GM12878 (cell line): ENCODE results near the gene HIC1. TPM values are rescaled to one million over a fixed set of nuclear protein-coding genes. Genes with fewer than 3 reads are reported as not detected.

Experiments used
- CREB1 ChIP-seq: IDR thresholded peaks from 2 replicates; pipeline ENCODE4 v1.6.1; 2012; ENCODE audit warnings: low read depth, mild to moderate bottlenecking, inconsistent platforms
- FOS ChIP-seq: IDR thresholded peaks from 3 replicates; pipeline ENCODE4 v1.6.1; 2011; ENCODE audit warnings: borderline replicate concordance; ENCODE audit not compliant: insufficient read length; ENCODE audit errors: extremely low read depth
- KLF5 ChIP-seq: fragments of 450-650 bp; IDR thresholded peaks from 2 replicates; pipeline ENCODE4 v1.6.1; 2014; ENCODE audit warnings: mild to moderate bottlenecking; ENCODE audit not compliant: partially characterized antibody
- MTA3 ChIP-seq: IDR thresholded peaks from 2 replicates; pipeline ENCODE4 v1.6.1; 2012; ENCODE audit warnings: low read length, inconsistent platforms, borderline replicate concordance
- MYC ChIP-seq: IDR thresholded peaks from 2 replicates; pipeline ENCODE4 v1.6.1; 2011; ENCODE audit warnings: mild to moderate bottlenecking, low read length, moderate library complexity, inconsistent platforms; ENCODE audit not compliant: insufficient read depth, insufficient replicate concordance, insufficient read length, severe bottlenecking
- NFYA ChIP-seq: IDR thresholded peaks from 2 replicates; pipeline ENCODE4 v1.6.1; 2011; ENCODE audit warnings: low read depth, mild to moderate bottlenecking, low read length, improper control_type of control experiment, borderline replicate concordance
- POLR2A ChIP-seq: IDR thresholded peaks from 2 replicates; pipeline ENCODE4 v1.6.1; 2011; ENCODE audit warnings: low read depth, mild to moderate bottlenecking, low read length
- POLR2AphosphoS2 ChIP-seq: IDR thresholded peaks from 2 replicates; pipeline ENCODE4 v1.6.1; 2011; ENCODE audit warnings: low read depth, mild to moderate bottlenecking, low read length, improper control_type of control experiment, moderate library complexity
- RELA ChIP-seq: fragments of 450-650 bp; IDR thresholded peaks from 2 replicates; pipeline ENCODE4 v1.8.0; 2014; ENCODE audit warnings: borderline replicate concordance; ENCODE audit not compliant: partially characterized antibody
- SMAD1 ChIP-seq: fragments of 450-650 bp; IDR thresholded peaks from 2 replicates; pipeline ENCODE4 v1.6.1; 2018; ENCODE audit warnings: mild to moderate bottlenecking, low read depth; ENCODE audit not compliant: partially characterized antibody
- SP1 ChIP-seq: IDR thresholded peaks from one replicate; pipeline ENCODE4 v1.6.1; 2011; ENCODE audit warnings: low read depth, low read length
- SPI1 ChIP-seq: IDR thresholded peaks from 2 replicates; pipeline ENCODE4 v1.6.1; 2011; ENCODE audit warnings: low read depth, mild to moderate bottlenecking, low read length, moderate library complexity, borderline replicate concordance; ENCODE audit not compliant: insufficient read depth
- TCF12 ChIP-seq: IDR thresholded peaks from 2 replicates; pipeline ENCODE4 v1.6.1; 2011; ENCODE audit warnings: low read depth, mild to moderate bottlenecking, low read length
- WRNIP1 ChIP-seq: IDR thresholded peaks from 2 replicates; pipeline ENCODE4 v1.6.1; 2011; ENCODE audit warnings: low read depth, low read length, improper control_type of control experiment, borderline replicate concordance
- ZBED1 ChIP-seq: IDR thresholded peaks from 2 replicates; pipeline ENCODE4 v1.6.1; 2016; ENCODE audit warnings: borderline replicate concordance
- ZNF217 ChIP-seq: fragments of 450-650 bp; IDR thresholded peaks from 2 replicates; pipeline ENCODE4 v1.6.1; 2017; ENCODE audit warnings: antibody characterized with exemption, mild to moderate bottlenecking
- ZNF24 ChIP-seq: fragments of 450-650 bp; IDR thresholded peaks from 2 replicates; pipeline ENCODE4 v1.6.1; 2017; ENCODE audit warnings: antibody characterized with exemption, mild to moderate bottlenecking
- ZNF622 ChIP-seq: fragments of 450-650 bp; IDR thresholded peaks from 2 replicates; pipeline ENCODE4 v1.6.1; 2017; ENCODE audit warnings: mild to moderate bottlenecking, inconsistent platforms
- polyA plus RNA-seq, 11 experiments: library from polyadenylated mRNA; depleted of rRNA in 4 of 11; unstranded in 6 of 11; stranded (reverse) in 5 of 11; fragments of >200 nt; fragmentation: Nextera tagmentation in 4 of 11; fragmentation: Illumina TruSeq in 1 of 11; extraction: Ambion mirVana in 4 of 11; extraction: Trizol in 1 of 11; gene quantifications; 1 replicate in 1 of 11; 2 replicates in 10 of 11; pipeline versions ENCODE4 v1.2.1 to v1.2.3, GENCODE V29; 2011 to 2016; ENCODE audit warnings: inconsistent platforms in 2 of 11, missing spikeins in 2 of 11, low read depth in 1 of 11
- total RNA-seq, 4 experiments: library from RNA; depleted of rRNA in 3 of 4; stranded (reverse); fragments of >200 nt in 3 of 4; fragmentation: Illumina TruSeq in 1 of 4; extraction: Trizol in 1 of 4; gene quantifications; 2 replicates each; pipeline versions ENCODE4 v1.2.1 to v1.2.3, GENCODE V29; 2013 to 2021
- TF ChIP-seq, protein P1 (sequence below): fragments of 450-650 bp; formaldehyde crosslinking; IDR thresholded peaks from 2 replicates; pipeline ENCODE4 v1.5.0; 2022; ENCODE audit warnings: mild to moderate bottlenecking, missing genetic modification characterization
- TF ChIP-seq, protein P2 (sequence below): fragments of 450-650 bp; IDR thresholded peaks from 2 replicates; pipeline ENCODE4 v1.6.1; 2017; ENCODE audit warnings: mild to moderate bottlenecking
- TF ChIP-seq, protein P3 (sequence below): fragments of 450-650 bp; IDR thresholded peaks from 2 replicates; pipeline ENCODE4 v1.6.1; 2017; ENCODE audit warnings: mild to moderate bottlenecking, moderate library complexity

The HIC1 gene
- total and polyA plus RNA-seq, 10 of the 15 experiments (the other 5 are each of a cell fraction or from before 2014, with no cell fraction given) = 0.11 to 61.1 (median 4.9) TPM

DNA sequence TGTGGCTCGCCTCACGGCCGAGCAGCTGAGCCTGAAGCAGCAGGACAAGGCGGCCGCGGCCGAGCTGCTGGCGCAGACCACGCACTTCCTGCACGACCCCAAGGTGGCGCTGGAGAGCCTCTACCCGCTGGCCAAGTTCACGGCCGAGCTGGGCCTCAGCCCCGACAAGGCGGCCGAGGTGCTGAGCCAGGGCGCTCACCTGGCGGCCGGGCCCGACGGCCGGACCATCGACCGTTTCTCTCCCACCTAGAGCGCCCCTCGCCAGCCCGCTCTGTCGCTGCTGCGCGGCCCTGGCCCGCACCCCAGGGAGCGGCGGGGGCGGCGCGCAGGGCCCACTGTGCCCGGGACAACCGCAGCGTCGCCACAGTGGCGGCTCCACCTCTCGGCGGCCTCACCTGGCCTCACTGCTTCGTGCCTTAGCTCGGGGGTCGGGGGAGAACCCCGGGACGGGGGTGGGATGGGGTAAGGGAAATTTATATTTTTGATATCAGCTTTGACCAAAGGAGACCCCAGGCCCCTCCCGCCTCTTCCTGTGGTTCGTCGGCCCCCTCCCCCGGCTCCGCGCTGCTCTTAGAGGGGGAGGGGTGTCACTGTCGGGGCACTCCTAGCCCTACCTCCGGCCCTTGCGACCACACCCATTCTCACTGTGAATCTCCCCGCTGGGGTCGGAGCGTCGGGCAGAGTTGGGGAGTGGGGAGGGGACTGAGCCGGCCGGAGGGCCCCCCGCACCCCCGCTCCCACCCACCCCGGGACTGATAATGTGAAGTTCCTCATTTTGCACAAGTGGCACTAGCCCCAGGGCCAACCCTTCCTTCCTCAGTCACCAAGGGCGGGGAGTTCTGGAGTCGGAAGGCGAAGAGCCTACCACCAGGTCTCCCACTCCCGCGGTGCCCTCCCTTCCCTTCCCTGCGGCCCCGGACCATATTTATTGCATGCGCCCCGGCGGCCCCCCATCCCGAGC is 4.0 kb downstream of the HIC1 start (continued):
- TF ChIP-seq, protein P1, sequence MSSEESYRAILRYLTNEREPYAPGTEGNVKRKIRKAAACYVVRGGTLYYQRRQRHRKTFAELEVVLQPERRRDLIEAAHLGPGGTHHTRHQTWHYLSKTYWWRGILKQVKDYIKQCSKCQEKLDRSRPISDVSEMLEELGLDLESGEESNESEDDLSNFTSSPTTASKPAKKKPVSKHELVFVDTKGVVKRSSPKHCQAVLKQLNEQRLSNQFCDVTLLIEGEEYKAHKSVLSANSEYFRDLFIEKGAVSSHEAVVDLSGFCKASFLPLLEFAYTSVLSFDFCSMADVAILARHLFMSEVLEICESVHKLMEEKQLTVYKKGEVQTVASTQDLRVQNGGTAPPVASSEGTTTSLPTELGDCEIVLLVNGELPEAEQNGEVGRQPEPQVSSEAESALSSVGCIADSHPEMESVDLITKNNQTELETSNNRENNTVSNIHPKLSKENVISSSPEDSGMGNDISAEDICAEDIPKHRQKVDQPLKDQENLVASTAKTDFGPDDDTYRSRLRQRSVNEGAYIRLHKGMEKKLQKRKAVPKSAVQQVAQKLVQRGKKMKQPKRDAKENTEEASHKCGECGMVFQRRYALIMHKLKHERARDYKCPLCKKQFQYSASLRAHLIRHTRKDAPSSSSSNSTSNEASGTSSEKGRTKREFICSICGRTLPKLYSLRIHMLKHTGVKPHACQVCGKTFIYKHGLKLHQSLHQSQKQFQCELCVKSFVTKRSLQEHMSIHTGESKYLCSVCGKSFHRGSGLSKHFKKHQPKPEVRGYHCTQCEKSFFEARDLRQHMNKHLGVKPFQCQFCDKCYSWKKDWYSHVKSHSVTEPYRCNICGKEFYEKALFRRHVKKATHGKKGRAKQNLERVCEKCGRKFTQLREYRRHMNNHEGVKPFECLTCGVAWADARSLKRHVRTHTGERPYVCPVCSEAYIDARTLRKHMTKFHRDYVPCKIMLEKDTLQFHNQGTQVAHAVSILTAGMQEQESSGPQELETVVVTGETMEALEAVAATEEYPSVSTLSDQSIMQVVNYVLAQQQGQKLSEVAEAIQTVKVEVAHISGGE (CRISPR knock-in tag) = no peak
- TF ChIP-seq NFYA = no peak
- TF ChIP-seq, protein P2, sequence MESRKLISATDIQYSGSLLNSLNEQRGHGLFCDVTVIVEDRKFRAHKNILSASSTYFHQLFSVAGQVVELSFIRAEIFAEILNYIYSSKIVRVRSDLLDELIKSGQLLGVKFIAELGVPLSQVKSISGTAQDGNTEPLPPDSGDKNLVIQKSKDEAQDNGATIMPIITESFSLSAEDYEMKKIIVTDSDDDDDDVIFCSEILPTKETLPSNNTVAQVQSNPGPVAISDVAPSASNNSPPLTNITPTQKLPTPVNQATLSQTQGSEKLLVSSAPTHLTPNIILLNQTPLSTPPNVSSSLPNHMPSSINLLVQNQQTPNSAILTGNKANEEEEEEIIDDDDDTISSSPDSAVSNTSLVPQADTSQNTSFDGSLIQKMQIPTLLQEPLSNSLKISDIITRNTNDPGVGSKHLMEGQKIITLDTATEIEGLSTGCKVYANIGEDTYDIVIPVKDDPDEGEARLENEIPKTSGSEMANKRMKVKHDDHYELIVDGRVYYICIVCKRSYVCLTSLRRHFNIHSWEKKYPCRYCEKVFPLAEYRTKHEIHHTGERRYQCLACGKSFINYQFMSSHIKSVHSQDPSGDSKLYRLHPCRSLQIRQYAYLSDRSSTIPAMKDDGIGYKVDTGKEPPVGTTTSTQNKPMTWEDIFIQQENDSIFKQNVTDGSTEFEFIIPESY = no peak
- no peak for TF ChIP-seq MYC
- no peak for TF ChIP-seq ZNF217
- TF ChIP-seq, protein P3, sequence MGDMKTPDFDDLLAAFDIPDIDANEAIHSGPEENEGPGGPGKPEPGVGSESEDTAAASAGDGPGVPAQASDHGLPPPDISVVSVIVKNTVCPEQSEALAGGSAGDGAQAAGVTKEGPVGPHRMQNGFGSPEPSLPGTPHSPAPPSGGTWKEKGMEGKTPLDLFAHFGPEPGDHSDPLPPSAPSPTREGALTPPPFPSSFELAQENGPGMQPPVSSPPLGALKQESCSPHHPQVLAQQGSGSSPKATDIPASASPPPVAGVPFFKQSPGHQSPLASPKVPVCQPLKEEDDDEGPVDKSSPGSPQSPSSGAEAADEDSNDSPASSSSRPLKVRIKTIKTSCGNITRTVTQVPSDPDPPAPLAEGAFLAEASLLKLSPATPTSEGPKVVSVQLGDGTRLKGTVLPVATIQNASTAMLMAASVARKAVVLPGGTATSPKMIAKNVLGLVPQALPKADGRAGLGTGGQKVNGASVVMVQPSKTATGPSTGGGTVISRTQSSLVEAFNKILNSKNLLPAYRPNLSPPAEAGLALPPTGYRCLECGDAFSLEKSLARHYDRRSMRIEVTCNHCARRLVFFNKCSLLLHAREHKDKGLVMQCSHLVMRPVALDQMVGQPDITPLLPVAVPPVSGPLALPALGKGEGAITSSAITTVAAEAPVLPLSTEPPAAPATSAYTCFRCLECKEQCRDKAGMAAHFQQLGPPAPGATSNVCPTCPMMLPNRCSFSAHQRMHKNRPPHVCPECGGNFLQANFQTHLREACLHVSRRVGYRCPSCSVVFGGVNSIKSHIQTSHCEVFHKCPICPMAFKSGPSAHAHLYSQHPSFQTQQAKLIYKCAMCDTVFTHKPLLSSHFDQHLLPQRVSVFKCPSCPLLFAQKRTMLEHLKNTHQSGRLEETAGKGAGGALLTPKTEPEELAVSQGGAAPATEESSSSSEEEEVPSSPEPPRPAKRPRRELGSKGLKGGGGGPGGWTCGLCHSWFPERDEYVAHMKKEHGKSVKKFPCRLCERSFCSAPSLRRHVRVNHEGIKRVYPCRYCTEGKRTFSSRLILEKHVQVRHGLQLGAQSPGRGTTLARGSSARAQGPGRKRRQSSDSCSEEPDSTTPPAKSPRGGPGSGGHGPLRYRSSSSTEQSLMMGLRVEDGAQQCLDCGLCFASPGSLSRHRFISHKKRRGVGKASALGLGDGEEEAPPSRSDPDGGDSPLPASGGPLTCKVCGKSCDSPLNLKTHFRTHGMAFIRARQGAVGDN = peak; percentile 76
- no peak for TF ChIP-seq TCF12
- TF ChIP-seq SP1 = no peak
- no peak for TF ChIP-seq SMAD1
- TF ChIP-seq WRNIP1 = no peak
- no peak for TF ChIP-seq ZBED1
- TF ChIP-seq CREB1 = no peak
- no peak for TF ChIP-seq KLF5
- peak; percentile 73 for TF ChIP-seq POLR2A
- no peak for TF ChIP-seq ZNF24
- no peak for TF ChIP-seq FOS
- no peak for TF ChIP-seq RELA
- no peak for TF ChIP-seq ZNF622
- TF ChIP-seq MTA3 = no peak
- peak; percentile 42; the same call in 1 of the 2 replicates for TF ChIP-seq POLR2AphosphoS2
- no peak for TF ChIP-seq SPI1
